A549 (cell line): ENCODE measurements around the gene ZNF789.

ENCODE experiments used
- JUN ChIP-seq, 2 experiments: fragments of >200 bp; sonication (Bioruptor Twin); formaldehyde crosslinking; IDR thresholded peaks; 2 replicates in 1 of 2; 3 replicates in 1 of 2; pipeline ENCODE4 v1.6.1; 2016 to 2017
- MAX ChIP-seq: IDR thresholded peaks from 2 replicates; pipeline ENCODE4 v1.6.1; 2012
- TP53 ChIP-seq: fragments of 250-450 bp; sonication (Bioruptor Pico); IDR thresholded peaks from 2 replicates; pipeline ENCODE4 v1.5.0; 2021; ENCODE audit warnings: mild to moderate bottlenecking, moderate library complexity
- ZFP36 ChIP-seq: fragments of 450-650 bp; IDR thresholded peaks from 2 replicates; pipeline ENCODE4 v1.6.1; 2014; ENCODE audit warnings: borderline replicate concordance; ENCODE audit not compliant: partially characterized antibody
- TF ChIP-seq, protein P1 (sequence below): fragments of >200 bp; sonication (Bioruptor Twin); formaldehyde crosslinking; IDR thresholded peaks from 3 replicates; pipeline ENCODE4 v1.5.1; 2016

DNA sequence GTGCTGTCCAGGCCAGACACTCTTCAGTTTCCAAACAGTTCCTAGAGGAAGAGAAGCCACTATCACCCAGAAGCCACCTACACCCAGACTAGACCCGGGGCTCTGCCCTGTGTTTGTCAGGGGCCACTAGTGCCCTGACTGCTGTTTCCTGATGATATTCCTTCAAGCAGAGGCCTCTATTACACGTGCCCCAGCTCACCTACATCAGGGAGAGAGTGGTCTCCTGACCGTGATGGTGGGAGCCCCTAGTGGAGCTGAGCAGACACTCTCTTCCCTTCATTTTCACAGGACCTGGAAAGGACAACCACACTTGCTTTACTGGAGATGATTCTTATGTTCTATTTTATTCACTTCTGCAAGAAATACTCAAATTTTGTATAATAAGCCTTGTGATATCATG, 18.2 kb downstream of the ZNF789 start:
- TF ChIP-seq TP53 (CRISPR knock-in tag), result no peak
- no peak for TF ChIP-seq ZFP36
- TF ChIP-seq, protein P1, sequence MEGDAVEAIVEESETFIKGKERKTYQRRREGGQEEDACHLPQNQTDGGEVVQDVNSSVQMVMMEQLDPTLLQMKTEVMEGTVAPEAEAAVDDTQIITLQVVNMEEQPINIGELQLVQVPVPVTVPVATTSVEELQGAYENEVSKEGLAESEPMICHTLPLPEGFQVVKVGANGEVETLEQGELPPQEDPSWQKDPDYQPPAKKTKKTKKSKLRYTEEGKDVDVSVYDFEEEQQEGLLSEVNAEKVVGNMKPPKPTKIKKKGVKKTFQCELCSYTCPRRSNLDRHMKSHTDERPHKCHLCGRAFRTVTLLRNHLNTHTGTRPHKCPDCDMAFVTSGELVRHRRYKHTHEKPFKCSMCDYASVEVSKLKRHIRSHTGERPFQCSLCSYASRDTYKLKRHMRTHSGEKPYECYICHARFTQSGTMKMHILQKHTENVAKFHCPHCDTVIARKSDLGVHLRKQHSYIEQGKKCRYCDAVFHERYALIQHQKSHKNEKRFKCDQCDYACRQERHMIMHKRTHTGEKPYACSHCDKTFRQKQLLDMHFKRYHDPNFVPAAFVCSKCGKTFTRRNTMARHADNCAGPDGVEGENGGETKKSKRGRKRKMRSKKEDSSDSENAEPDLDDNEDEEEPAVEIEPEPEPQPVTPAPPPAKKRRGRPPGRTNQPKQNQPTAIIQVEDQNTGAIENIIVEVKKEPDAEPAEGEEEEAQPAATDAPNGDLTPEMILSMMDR, result no peak
- TF ChIP-seq JUN (IDR thresholded peaks at IDR 0.05), result no peak
- no peak for TF ChIP-seq MAX
